SH-SY5Y (cell line): ENCODE results near the gene CA7.

ENCODE experiments used
- GATA2 ChIP-seq: IDR thresholded peaks from 2 replicates; pipeline ENCODE4 v1.6.1; 2011; ENCODE audit warnings: mild to moderate bottlenecking, low read depth, low read length
- GATA3 ChIP-seq: IDR thresholded peaks from 2 replicates; pipeline ENCODE4 v1.6.1; 2011; ENCODE audit warnings: low read depth, mild to moderate bottlenecking, low read length, moderate library complexity

DNA sequence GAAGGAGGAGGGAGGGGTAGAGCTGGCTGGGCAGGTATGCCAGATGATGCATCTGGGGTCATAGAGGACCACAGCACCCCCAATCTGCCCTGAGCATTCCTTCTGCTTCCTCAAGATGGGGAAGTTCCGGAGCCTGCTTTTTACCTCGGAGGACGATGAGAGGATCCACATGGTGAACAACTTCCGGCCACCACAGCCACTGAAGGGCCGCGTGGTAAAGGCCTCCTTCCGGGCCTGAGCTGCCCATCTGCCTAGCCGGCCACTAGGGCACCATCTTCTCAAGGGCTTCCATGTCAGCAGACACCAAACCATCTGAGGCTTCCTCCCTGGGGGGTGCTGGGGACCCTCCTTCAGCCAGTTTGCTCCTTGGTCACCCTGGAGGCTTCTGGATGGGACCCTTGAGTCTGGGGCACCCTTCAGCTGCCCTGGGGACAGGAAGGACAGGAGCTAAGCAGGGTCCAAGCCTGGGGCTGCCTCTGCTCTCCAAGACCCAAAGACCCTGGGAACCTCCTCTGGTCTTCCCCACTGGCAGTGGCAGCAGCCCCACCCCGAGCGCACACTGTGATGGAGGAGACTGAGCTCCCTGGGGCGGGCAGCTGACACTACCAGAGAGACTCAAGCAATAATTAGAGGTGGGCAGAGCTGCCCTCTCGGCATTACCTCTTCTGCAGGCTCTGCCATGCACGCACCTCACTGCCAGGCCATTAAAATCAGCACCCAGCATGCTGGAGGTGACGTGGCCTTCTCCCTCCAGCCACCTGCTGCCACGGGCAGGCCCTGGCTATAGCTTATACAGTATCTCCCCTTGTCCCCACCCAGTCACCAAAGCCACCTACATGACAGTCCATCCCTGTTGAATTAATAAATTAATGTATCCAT, 9.3 kb downstream of the CA7 start:
- TF ChIP-seq GATA2: no peak
- no peak for TF ChIP-seq GATA3
